ENCODE data around the gene DACT2.
"Not testable (repeated sequence)": the region's sequence is repeated elsewhere in the genome, so short reads cannot be mapped to it uniquely, and the experiment has no call there.

DACT2 gene

GRCh38 chr6:168361766-168362165, 42.2 kb upstream of the DACT2 start:
- Histone ChIP-seq H3K4ac (ENCODE audit: low read depth, low read length) (no peak overlapping the region), H3K36me3 (ENCODE audit: control insufficient read depth, insufficient read depth, low read length) (no peaks in the 10 kb centered on the region), H3K23ac (ENCODE audit: low read length) (no peak overlapping the region), H4K8ac (ENCODE audit: low read depth, low read length) (no peak overlapping the region), H4K5ac (ENCODE audit: low read length) (no peak overlapping the region), H3K9ac (ENCODE audit: low read length) (no peak overlapping the region), H3K4me3 (ENCODE audit: low read length) (no peak overlapping the region), H2BK120ac (ENCODE audit: low read depth, low read length) (no peak overlapping the region), H3K18ac (ENCODE audit: low read length) (no peak overlapping the region), H3K79me2 (ENCODE audit: control insufficient read depth, insufficient read depth, low read length) (no peaks in the 10 kb centered on the region), H2BK5ac (ENCODE audit: low read length) (no peak overlapping the region), H3K27ac (ENCODE audit: low read depth, low read length) (no peak overlapping the region), H3K4me2 (ENCODE audit: low read length) (no peak overlapping the region), H2BK15ac (replicated peaks; ENCODE audit: low read depth) (no peak overlapping the region), H3K27me3 (ENCODE audit: insufficient read depth, low read length, poor library complexity) (peaks cover 2% of the 10 kb centered on the region), H3K4me1 (ENCODE audit: control insufficient read depth, low read depth, low read length) (peaks cover 2% of the 10 kb centered on the region), H3K79me1 (ENCODE audit: low read length) (no peaks in the 10 kb centered on the region), H2AK5ac (ENCODE audit: low read length) (no peak overlapping the region), H3K56ac (ENCODE audit: low read length) (no peak overlapping the region)
- no peak for DNase-seq
- WGBS (ENCODE audit: extremely low coverage, insufficient coverage, low lambda C conversion rate) = no CpG with 5 or more reads among the region's 9 CpGs

DNA sequence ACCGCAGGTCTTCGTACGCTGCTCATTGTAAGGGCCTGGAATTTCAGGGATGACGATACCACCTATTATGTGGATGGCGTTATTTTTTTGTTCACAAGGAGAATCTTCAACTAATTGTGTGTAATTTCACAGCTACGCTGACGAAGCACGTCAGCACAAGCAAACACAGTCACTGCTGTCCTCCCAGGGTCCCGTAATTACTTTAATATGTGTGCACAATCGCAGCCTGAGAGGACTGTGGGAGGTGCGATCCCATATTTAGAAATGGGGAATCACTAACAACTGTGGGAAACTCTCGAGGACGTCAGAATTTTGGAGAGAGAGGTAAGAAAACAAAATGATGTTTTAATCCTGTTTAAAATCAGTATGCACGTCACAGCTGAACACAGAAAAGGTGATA, 40.2 kb upstream of the DACT2 start:
- no peak overlapping the region for H3K4ac ChIP-seq (ENCODE audit: low read depth, low read length)
- H2AK5ac ChIP-seq (ENCODE audit: low read length) = no peak overlapping the region
- H3K79me2 ChIP-seq (ENCODE audit: control insufficient read depth, insufficient read depth, low read length) = no peaks in the 10 kb centered on the region
- no CpG with 5 or more reads among the region's 14 CpGs for WGBS (ENCODE audit: extremely low coverage, insufficient coverage, low lambda C conversion rate)
- H3K4me1 ChIP-seq (ENCODE audit: control insufficient read depth, low read depth, low read length) = peaks cover 2% of the 10 kb centered on the region
- H3K23ac ChIP-seq (ENCODE audit: low read length) = no peak overlapping the region
- H3K4me2 ChIP-seq (ENCODE audit: low read length) = no peak overlapping the region
- no peak overlapping the region for H3K4me3 ChIP-seq (ENCODE audit: low read length)
- no peak for DNase-seq
- H3K9ac ChIP-seq (ENCODE audit: low read length) = no peak overlapping the region
- H3K56ac ChIP-seq (ENCODE audit: low read length) = no peak overlapping the region
- H3K79me1 ChIP-seq (ENCODE audit: low read length) = no peaks in the 10 kb centered on the region
- no peak overlapping the region for H4K8ac ChIP-seq (ENCODE audit: low read depth, low read length)
- no peak overlapping the region for H3K18ac ChIP-seq (ENCODE audit: low read length)
- H3K36me3 ChIP-seq (ENCODE audit: control insufficient read depth, insufficient read depth, low read length) = no peaks in the 10 kb centered on the region
- no peak overlapping the region for H2BK5ac ChIP-seq (ENCODE audit: low read length)
- no peak overlapping the region for H3K27ac ChIP-seq (ENCODE audit: low read depth, low read length)
- no peak overlapping the region for H4K5ac ChIP-seq (ENCODE audit: low read length)
- peaks cover 2% of the 10 kb centered on the region for H3K27me3 ChIP-seq (ENCODE audit: insufficient read depth, low read length, poor library complexity)
- H2BK15ac ChIP-seq (replicated peaks; ENCODE audit: low read depth) = no peak overlapping the region
- H2BK120ac ChIP-seq (ENCODE audit: low read depth, low read length) = no peak overlapping the region

DNA sequence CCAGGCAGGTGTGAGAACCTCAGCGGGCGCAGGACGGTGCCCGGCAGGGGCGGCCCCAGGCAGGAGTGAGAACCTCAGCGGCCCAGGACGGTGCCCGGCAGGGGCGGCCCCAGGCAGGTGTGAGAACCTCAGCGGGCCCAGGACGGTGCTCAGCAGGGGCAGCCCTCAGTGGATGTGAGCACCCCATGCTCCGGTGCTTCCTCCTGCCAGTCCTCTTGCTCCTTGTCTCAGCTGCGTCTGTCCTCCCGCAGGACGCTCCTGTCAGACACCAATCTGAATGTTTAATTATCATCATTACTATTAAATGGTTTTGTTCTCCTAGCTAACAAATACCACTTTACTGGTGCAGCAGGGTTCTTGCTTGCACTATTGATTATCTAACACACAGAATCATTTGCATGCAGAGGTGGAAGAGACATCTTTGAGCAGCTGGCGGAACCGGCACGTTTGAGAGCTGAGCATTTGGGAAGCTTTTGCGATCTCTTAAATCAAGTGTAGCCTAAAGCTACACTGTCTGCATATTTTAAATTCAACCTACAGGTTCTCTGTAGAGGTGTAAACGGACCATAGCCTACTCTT, 39.4 kb upstream of the DACT2 start:
- Histone ChIP-seq H3K27ac (ENCODE audit: low read depth, low read length) (no peak overlapping the region), H2AK5ac (ENCODE audit: low read length) (no peak overlapping the region), H3K4me2 (ENCODE audit: low read length) (no peak overlapping the region), H3K79me2 (ENCODE audit: control insufficient read depth, insufficient read depth, low read length) (no peaks in the 10 kb centered on the region), H3K18ac (ENCODE audit: low read length) (no peak overlapping the region), H3K79me1 (ENCODE audit: low read length) (no peaks in the 10 kb centered on the region), H2BK5ac (ENCODE audit: low read length) (no peak overlapping the region), H3K36me3 (ENCODE audit: control insufficient read depth, insufficient read depth, low read length) (no peaks in the 10 kb centered on the region), H3K23ac (ENCODE audit: low read length) (no peak overlapping the region), H2BK15ac (replicated peaks; ENCODE audit: low read depth) (no peak overlapping the region), H3K56ac (ENCODE audit: low read length) (no peak overlapping the region), H3K4ac (ENCODE audit: low read depth, low read length) (no peak overlapping the region), H2BK120ac (ENCODE audit: low read depth, low read length) (no peak overlapping the region), H4K5ac (ENCODE audit: low read length) (no peak overlapping the region), H3K9ac (ENCODE audit: low read length) (no peak overlapping the region), H3K4me3 (ENCODE audit: low read length) (no peak overlapping the region), H3K4me1 (ENCODE audit: control insufficient read depth, low read depth, low read length) (peaks cover 2% of the 10 kb centered on the region), H3K27me3 (ENCODE audit: insufficient read depth, low read length, poor library complexity) (peaks cover 2% of the 10 kb centered on the region), H4K8ac (ENCODE audit: low read depth, low read length) (no peak overlapping the region)
- no CpG with 5 or more reads among the region's 20 CpGs for WGBS (ENCODE audit: extremely low coverage, insufficient coverage, low lambda C conversion rate)
- DNase-seq = no peak

GRCh38 chr6:168356872-168357271, 37.3 kb upstream of the DACT2 start:
- WGBS (ENCODE audit: extremely low coverage, insufficient coverage, low lambda C conversion rate) = no CpG with 5 or more reads among the region's 20 CpGs
- H2AK5ac ChIP-seq (ENCODE audit: low read length) = not testable (repeated sequence)

GRCh38 chr6:168355716-168356522, 36.3 kb upstream of the DACT2 start:
- H3K9ac ChIP-seq (ENCODE audit: low read length) = no peak overlapping the region
- WGBS (ENCODE audit: extremely low coverage, insufficient coverage, low lambda C conversion rate) = no CpG with 5 or more reads among the region's 28 CpGs
- H4K5ac ChIP-seq (ENCODE audit: low read length) = no peak overlapping the region
- H3K56ac ChIP-seq (ENCODE audit: low read length) = no peak overlapping the region
- H3K27me3 ChIP-seq (ENCODE audit: insufficient read depth, low read length, poor library complexity) = no peaks in the 10 kb centered on the region
- H2BK15ac ChIP-seq (replicated peaks; ENCODE audit: low read depth) = no peak overlapping the region
- H3K4me2 ChIP-seq (ENCODE audit: low read length) = no peak overlapping the region
- no peak overlapping the region for H3K27ac ChIP-seq (ENCODE audit: low read depth, low read length)
- no peak overlapping the region for H3K23ac ChIP-seq (ENCODE audit: low read length)
- no peaks in the 10 kb centered on the region for H3K79me1 ChIP-seq (ENCODE audit: low read length)
- no peak overlapping the region for H3K4me3 ChIP-seq (ENCODE audit: low read length)
- no peak overlapping the region for H2BK120ac ChIP-seq (ENCODE audit: low read depth, low read length)
- H3K4ac ChIP-seq (ENCODE audit: low read depth, low read length) = no peak overlapping the region
- H3K18ac ChIP-seq (ENCODE audit: low read length) = no peak overlapping the region
- no peaks in the 10 kb centered on the region for H3K79me2 ChIP-seq (ENCODE audit: control insufficient read depth, insufficient read depth, low read length)
- H3K4me1 ChIP-seq (ENCODE audit: control insufficient read depth, low read depth, low read length) = no peaks in the 10 kb centered on the region
- peak; percentile 46 for DNase-seq
- no peak overlapping the region for H4K8ac ChIP-seq (ENCODE audit: low read depth, low read length)
- H2BK5ac ChIP-seq (ENCODE audit: low read length) = no peak overlapping the region
- no peaks in the 10 kb centered on the region for H3K36me3 ChIP-seq (ENCODE audit: control insufficient read depth, insufficient read depth, low read length)
- H2AK5ac ChIP-seq (ENCODE audit: low read length) = no peak overlapping the region

More at GRCh38 chr6:168356872-168357271, 37.3 kb upstream of the DACT2 start:
- not testable (repeated sequence) for H4K8ac ChIP-seq (ENCODE audit: low read depth, low read length); H3K4me2 ChIP-seq (ENCODE audit: low read length); H3K9ac ChIP-seq (ENCODE audit: low read length); H4K5ac ChIP-seq (ENCODE audit: low read length); H2BK120ac ChIP-seq (ENCODE audit: low read depth, low read length); H3K27me3 ChIP-seq (ENCODE audit: insufficient read depth, low read length, poor library complexity); DNase-seq; H3K18ac ChIP-seq (ENCODE audit: low read length); H3K4me3 ChIP-seq (ENCODE audit: low read length); H3K56ac ChIP-seq (ENCODE audit: low read length); H3K36me3 ChIP-seq (ENCODE audit: control insufficient read depth, insufficient read depth, low read length); H3K27ac ChIP-seq (ENCODE audit: low read depth, low read length); H3K79me1 ChIP-seq (ENCODE audit: low read length); H3K4me1 ChIP-seq (ENCODE audit: control insufficient read depth, low read depth, low read length); H2BK15ac ChIP-seq (replicated peaks; ENCODE audit: low read depth); H3K79me2 ChIP-seq (ENCODE audit: control insufficient read depth, insufficient read depth, low read length); H3K4ac ChIP-seq (ENCODE audit: low read depth, low read length); H2BK5ac ChIP-seq (ENCODE audit: low read length); H3K23ac ChIP-seq (ENCODE audit: low read length)

Data from mesendoderm (in vitro differentiated cells).